ENCODE measurements around the gene CCDC171.

DNA sequence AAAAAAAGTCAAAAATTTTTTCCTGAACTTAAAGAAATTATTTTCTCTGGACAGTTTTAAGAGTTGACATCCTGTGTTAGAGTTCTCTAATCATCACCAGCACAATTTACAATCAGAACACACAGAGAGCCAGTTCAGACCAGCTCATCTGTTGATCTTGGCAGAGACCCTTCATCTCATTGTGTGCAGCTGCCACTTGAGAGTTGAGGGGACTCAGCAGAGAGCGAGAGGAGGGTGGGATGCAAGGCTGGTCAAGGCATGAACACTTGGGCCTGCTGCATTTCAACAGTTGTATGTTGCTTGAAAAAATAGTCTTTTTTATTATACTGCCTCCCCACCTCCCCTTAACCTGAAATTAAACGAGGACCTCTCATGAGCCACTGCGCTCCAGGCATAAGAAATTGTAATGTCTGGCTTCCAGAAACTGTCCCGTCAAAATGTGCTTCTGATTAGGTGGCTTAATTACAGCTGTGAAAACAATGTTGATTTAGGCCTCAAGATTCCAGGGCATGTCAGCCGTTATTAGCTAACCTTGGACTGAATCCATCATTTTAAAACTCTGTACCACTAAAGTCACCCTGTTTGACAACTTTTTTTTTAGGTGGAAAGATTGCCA lies 383.6 kb downstream of the CCDC171 start:
- TF ChIP-seq, protein P1, sequence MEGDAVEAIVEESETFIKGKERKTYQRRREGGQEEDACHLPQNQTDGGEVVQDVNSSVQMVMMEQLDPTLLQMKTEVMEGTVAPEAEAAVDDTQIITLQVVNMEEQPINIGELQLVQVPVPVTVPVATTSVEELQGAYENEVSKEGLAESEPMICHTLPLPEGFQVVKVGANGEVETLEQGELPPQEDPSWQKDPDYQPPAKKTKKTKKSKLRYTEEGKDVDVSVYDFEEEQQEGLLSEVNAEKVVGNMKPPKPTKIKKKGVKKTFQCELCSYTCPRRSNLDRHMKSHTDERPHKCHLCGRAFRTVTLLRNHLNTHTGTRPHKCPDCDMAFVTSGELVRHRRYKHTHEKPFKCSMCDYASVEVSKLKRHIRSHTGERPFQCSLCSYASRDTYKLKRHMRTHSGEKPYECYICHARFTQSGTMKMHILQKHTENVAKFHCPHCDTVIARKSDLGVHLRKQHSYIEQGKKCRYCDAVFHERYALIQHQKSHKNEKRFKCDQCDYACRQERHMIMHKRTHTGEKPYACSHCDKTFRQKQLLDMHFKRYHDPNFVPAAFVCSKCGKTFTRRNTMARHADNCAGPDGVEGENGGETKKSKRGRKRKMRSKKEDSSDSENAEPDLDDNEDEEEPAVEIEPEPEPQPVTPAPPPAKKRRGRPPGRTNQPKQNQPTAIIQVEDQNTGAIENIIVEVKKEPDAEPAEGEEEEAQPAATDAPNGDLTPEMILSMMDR (IDR thresholded peaks at IDR 0.05): no peak
- no peak for TF ChIP-seq POLR2A (IDR thresholded peaks at IDR 0.05)

All from thyroid gland (tissue), 4 donors.